ENCODE data around the gene PAFAH1B1.
"Not testable (repeated sequence)": the region's sequence is repeated elsewhere in the genome, so short reads cannot be mapped to it uniquely, and the experiment has no call there.

GRCh38 chr17:2679247-2679646 is 85.8 kb downstream of the PAFAH1B1 start:
- not testable (repeated sequence) for TF ChIP-seq EP300 (IDR thresholded peaks at IDR 0.05; ENCODE audit: low read depth); POLR2A (IDR thresholded peaks at IDR 0.05); CTCF (IDR thresholded peaks at IDR 0.05); POLR2AphosphoS5 (IDR thresholded peaks at IDR 0.05)

Data from transverse colon (tissue), 4 donors.